Breast epithelium (tissue), 3 donors: ENCODE measurements around the gene CAMTA1.

ENCODE experiments used
- CTCF ChIP-seq, 3 donors: fragments of 450-650 bp; IDR thresholded peaks; one replicate each; pipeline ENCODE4 v1.5.1; 2016 to 2017; ENCODE audit warnings: antibody characterized with exemption in 3 of 3, mild to moderate bottlenecking in 3 of 3, moderate library complexity in 3 of 3
- POLR2A ChIP-seq: fragments of 450-650 bp; IDR thresholded peaks from one replicate; pipeline ENCODE4 v1.6.1; 2016; ENCODE audit warnings: antibody characterized with exemption, mild to moderate bottlenecking, moderate library complexity
- POLR2AphosphoS5 ChIP-seq, 3 donors: sonication (generic); formaldehyde crosslinking; IDR thresholded peaks; one replicate each; pipeline ENCODE4 v1.6.1; 2017; ENCODE audit warnings: antibody characterized with exemption in 3 of 3

GRCh38 chr1:7234471-7234755, 449.2 kb downstream of the CAMTA1 start:
- TF ChIP-seq POLR2AphosphoS5 (IDR thresholded peaks at IDR 0.05) = no peak
- TF ChIP-seq POLR2A = no peak
- no peak for TF ChIP-seq CTCF (IDR thresholded peaks at IDR 0.05)
